Embryonic facial prominence (tissue), 1 donor: Measurements from ENCODE around the gene ABCB6.
A peak's percentile ranks its signal among the peaks of the same experiment; 100 is the strongest.

Experiments used
- DNase-seq: peaks from one replicate; pipeline ENCODE4 v3.0.0-alpha.2; 2016; ENCODE audit errors: extremely low spot score

The ABCB6 gene

GRCh38 chr2:219245148-219245898 is 26.6 kb upstream of the ABCB6 start, which contains the start of the genes GLB1L and STK16:
GLB1L (minus strand) TSS chr2:219245444; CDS start chr2:219243573, 1,871 bp downstream.
STK16 (plus strand) TSS chr2:219245479; CDS start chr2:219246000, 521 bp downstream.
- DNase-seq: peak; percentile 78

GRCh38 chr2:219244789-219245147 is 26.0 kb upstream of the ABCB6 start:
- DNase-seq: no peak

GRCh38 chr2:219243291-219243761 is 24.6 kb upstream of the ABCB6 start:
- no peak for DNase-seq

GRCh38 chr2:219234331-219234730 is 15.6 kb upstream of the ABCB6 start:
- DNase-seq: no peak

GRCh38 chr2:219230059-219230540 is 11.3 kb upstream of the ABCB6 start:
- no peak for DNase-seq

- DNase-seq: peak; percentile 99
Measured at GRCh38 chr2:219229305-219230058, 10.7 kb upstream of the ABCB6 start, which contains the start of the genes ANKZF1 and ATG9A. ANKZF1 (plus strand) TSS chr2:219229806; CDS start chr2:219230258, 452 bp downstream. ATG9A (minus strand) TSS chr2:219229636; CDS start chr2:219228024, 1,612 bp downstream.

- DNase-seq: no peak
Measured at GRCh38 chr2:219228911-219229304, 10.2 kb upstream of the ABCB6 start.

- DNase-seq: no peak
Measured at GRCh38 chr2:219228041-219228910, 9.5 kb upstream of the ABCB6 start.

- DNase-seq: no peak
Measured at GRCh38 chr2:219225350-219225749, 6.6 kb upstream of the ABCB6 start.

GRCh38 chr2:219223831-219224610 is 5.3 kb upstream of the ABCB6 start:
- DNase-seq: no peak

- DNase-seq: no peak
Measured at GRCh38 chr2:219221957-219222518, 3.3 kb upstream of the ABCB6 start.

- no peak for DNase-seq
Measured at GRCh38 chr2:219220652-219221402, 2.1 kb upstream of the ABCB6 start.

GRCh38 chr2:219219784-219220532 is 1.2 kb upstream of the ABCB6 start:
- DNase-seq: no peak

GRCh38 chr2:219218217-219218731 is 484 bp downstream of the ABCB6 start:
- DNase-seq: no peak

- DNase-seq: no peak
Measured at GRCh38 chr2:219216535-219216915, 2.2 kb downstream of the ABCB6 start.

- DNase-seq: no peak
Measured at GRCh38 chr2:219215871-219216534, 2.8 kb downstream of the ABCB6 start.

- no peak for DNase-seq
Measured at GRCh38 chr2:219214786-219215185, 4.0 kb downstream of the ABCB6 start.

- DNase-seq: no peak
Measured at GRCh38 chr2:219214141-219214540, 4.6 kb downstream of the ABCB6 start.
